AG09309 (cell line): Measurements from ENCODE around the gene FUT7.

Experiments used
- DNase-seq: peaks from one replicate; pipeline ENCODE4 v3.0.0-alpha.2; 2010; ENCODE audit warnings: low read depth
- H3K4me3 ChIP-seq: 2 replicates; pipeline ENCODE4 v1.5.1; 2011; ENCODE audit warnings: mild to moderate bottlenecking, low read depth, low read length, moderate library complexity; ENCODE audit not compliant: control insufficient read depth
- CTCF ChIP-seq: IDR thresholded peaks from 2 replicates; pipeline ENCODE4 v1.5.1; 2011; ENCODE audit warnings: mild to moderate bottlenecking, low read depth, low read length, inconsistent platforms; ENCODE audit not compliant: insufficient read depth, control insufficient read depth; ENCODE audit errors: missing control alignments

Gene FUT7

GRCh38 chr9:137002646-137003041 lies 29.2 kb downstream of the FUT7 start:
- no peak for DNase-seq
- no peak for TF ChIP-seq CTCF
- H3K4me3 ChIP-seq: no peak overlapping the region

- no peak for TF ChIP-seq CTCF
- H3K4me3 ChIP-seq: no peak overlapping the region
- DNase-seq: no peak
Measured at GRCh38 chr9:137001857-137002645, 29.8 kb downstream of the FUT7 start.

GRCh38 chr9:137000177-137000930 lies 31.5 kb downstream of the FUT7 start:
- no peak overlapping the region for H3K4me3 ChIP-seq
- TF ChIP-seq CTCF: no peak
- DNase-seq: peak; percentile 46

DNA sequence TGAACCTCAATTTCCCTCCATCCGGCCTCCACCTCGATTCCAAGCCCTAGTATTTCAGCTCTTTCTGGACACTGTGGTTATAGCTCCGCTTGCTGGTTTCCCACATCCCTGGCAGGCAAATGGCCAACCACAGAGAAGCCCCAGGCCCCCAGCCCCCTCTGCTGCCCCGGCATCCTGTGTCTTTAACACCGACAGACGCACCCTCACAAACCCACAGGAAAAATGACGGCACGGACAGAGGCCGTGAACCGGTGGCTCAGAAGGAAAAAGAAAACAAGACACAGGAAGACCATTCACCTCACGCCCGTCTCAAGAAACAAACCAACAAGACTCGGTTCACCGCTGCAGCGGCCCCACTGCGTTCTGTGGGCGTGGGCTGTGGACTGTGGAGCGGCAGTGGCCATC lies 34.1 kb downstream of the FUT7 start:
- no peak for TF ChIP-seq CTCF
- DNase-seq: no peak
- H3K4me3 ChIP-seq: no peak overlapping the region

DNA sequence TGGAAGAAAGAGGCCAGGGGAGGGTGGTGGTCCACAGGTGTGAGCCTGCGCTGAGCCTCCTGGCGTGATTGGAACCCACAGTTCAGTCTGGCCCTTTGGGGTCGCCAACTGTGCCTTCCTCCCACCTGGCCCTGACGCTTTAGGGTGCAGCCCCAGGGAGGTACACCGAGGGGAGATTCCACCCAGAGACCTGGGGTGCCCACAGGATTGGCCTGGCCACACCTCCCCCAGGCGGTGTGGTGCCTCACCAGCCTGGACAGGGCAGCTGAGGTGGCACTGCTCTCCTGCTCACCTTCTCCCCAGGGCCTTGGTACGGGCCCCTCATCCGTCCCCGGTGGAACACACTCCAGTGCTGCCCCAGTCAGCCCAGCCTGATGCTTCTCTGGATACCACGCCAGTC lies 34.5 kb downstream of the FUT7 start:
- no peak overlapping the region for H3K4me3 ChIP-seq
- no peak for DNase-seq

More for the DNA sequence above, 34.5 kb downstream of the FUT7 start:
- no peak for TF ChIP-seq CTCF
